ENCODE data around the gene CYB561A3. TPM values are rescaled to one million over a fixed set of nuclear protein-coding genes. Genes with fewer than 3 reads are reported as not detected.

CYB561A3 gene
- polyA plus RNA-seq, 4 donors = 26.6 to 32.9 (median 28.6) TPM

- no peak for DNase-seq (ENCODE audit: low read depth in 4 of 4, low spot score in 3 of 4)
Measured at GRCh38 chr11:61345954-61346843, 15.5 kb downstream of the CYB561A3 start.

GRCh38 chr11:61345170-61345610, 16.5 kb downstream of the CYB561A3 start:
- DNase-seq (ENCODE audit: low read depth in 4 of 4, low spot score in 3 of 4) = no peak

GRCh38 chr11:61343792-61344745, 17.6 kb downstream of the CYB561A3 start:
- DNase-seq (ENCODE audit: low read depth in 4 of 4, low spot score in 3 of 4) = no peak

GRCh38 chr11:61342207-61342803, 19.4 kb downstream of the CYB561A3 start:
- no peak for DNase-seq (ENCODE audit: low read depth in 4 of 4, low spot score in 3 of 4)

GRCh38 chr11:61341706-61342105, 20.0 kb downstream of the CYB561A3 start:
- DNase-seq (ENCODE audit: low read depth in 4 of 4, low spot score in 3 of 4) = no peak

- no peak for DNase-seq (ENCODE audit: low read depth in 4 of 4, low spot score in 3 of 4)
Measured at GRCh38 chr11:61340979-61341378, 20.7 kb downstream of the CYB561A3 start.

GRCh38 chr11:61339490-61339878, 22.2 kb downstream of the CYB561A3 start:
- DNase-seq (ENCODE audit: low read depth in 4 of 4, low spot score in 3 of 4) = no peak

- no peak for DNase-seq (ENCODE audit: low read depth in 4 of 4, low spot score in 3 of 4)
Measured at GRCh38 chr11:61338783-61339489, 22.7 kb downstream of the CYB561A3 start.

- no peak for DNase-seq (ENCODE audit: low read depth in 4 of 4, low spot score in 3 of 4)
Measured at GRCh38 chr11:61337706-61338470, 23.8 kb downstream of the CYB561A3 start.

GRCh38 chr11:61336171-61336935, 25.3 kb downstream of the CYB561A3 start:
- peak; percentile 47 to 63 (median 58) for DNase-seq (ENCODE audit: low read depth in 4 of 4, low spot score in 3 of 4)

- no peak for DNase-seq (ENCODE audit: low read depth in 4 of 4, low spot score in 3 of 4)
Measured at GRCh38 chr11:61335355-61335710, 26.3 kb downstream of the CYB561A3 start.

- no peak for DNase-seq (ENCODE audit: low read depth in 4 of 4, low spot score in 3 of 4)
Measured at GRCh38 chr11:61334434-61335354, 27.0 kb downstream of the CYB561A3 start.

GRCh38 chr11:61333550-61334433, 27.9 kb downstream of the CYB561A3 start:
- DNase-seq (ENCODE audit: low read depth in 4 of 4, low spot score in 3 of 4) = no peak

- DNase-seq (ENCODE audit: low read depth in 4 of 4, low spot score in 3 of 4) = peak; percentile 75 to 93 (median 86)
Measured at GRCh38 chr11:61332797-61333549, 28.7 kb downstream of the CYB561A3 start, which contains the start of the genes DDB1 and TKFC. DDB1 (minus strand) TSS chr11:61333105; CDS start chr11:61332968, 137 bp downstream. TKFC (plus strand) TSS chr11:61333228; CDS start chr11:61334729, 1,501 bp downstream.

GRCh38 chr11:61332281-61332796, 29.3 kb downstream of the CYB561A3 start:
- no peak for DNase-seq (ENCODE audit: low read depth in 4 of 4, low spot score in 3 of 4)

- no peak for DNase-seq (ENCODE audit: low read depth in 4 of 4, low spot score in 3 of 4)
Measured at GRCh38 chr11:61331651-61332050, 30.0 kb downstream of the CYB561A3 start.
